A673 (cell line): Measurements from ENCODE around the gene TRAPPC12. TPM values are rescaled to one million over a fixed set of nuclear protein-coding genes. Genes with fewer than 3 reads are reported as not detected.

Source experiments
- BruUV-seq: library from RNA; stranded (reverse); fragments of 400-500 nt; replicated peaks from 2 replicates; lab custom pipeline; 2021; lab: Mats Ljungman, UMichigan
- CTCF ChIA-PET: fragments of 300-600 bp; sonication (Branson Sonifier 250); formaldehyde crosslinking; loops from one replicate; lab custom pipeline; 2022; ENCODE audit warnings: antibody characterized with exemption; lab: Charles Lee
- POLR2A ChIA-PET: fragments of 300-600 bp; sonication (Branson Sonifier 250); formaldehyde crosslinking; loops from one replicate; lab custom pipeline; 2022; ENCODE audit warnings: antibody characterized with exemption; ENCODE audit not compliant: low non-redundant PET; lab: Charles Lee
- DNase-seq: peaks from one replicate; pipeline ENCODE4 v3.0.0-alpha.2; 2015; ENCODE audit warnings: low spot score
- H3K27ac ChIP-seq: fragments of 200-600 bp; sonication (generic); 2 replicates; pipeline ENCODE4 v1.5.1; 2016; ENCODE audit warnings: mixed run types, low read depth, mild to moderate bottlenecking, mixed read lengths, antibody characterized with exemption, low read length; ENCODE audit not compliant: poor library complexity, severe bottlenecking
- H3K27me3 ChIP-seq: fragments of 200-600 bp; sonication (generic); replicated peaks from 2 replicates; pipeline ENCODE4 v1.6.1; 2017; ENCODE audit warnings: mixed run types, low read depth, mild to moderate bottlenecking, mixed read lengths, antibody characterized with exemption, low read length; ENCODE audit not compliant: insufficient read depth, poor library complexity
- H3K36me3 ChIP-seq: fragments of 200-600 bp; sonication (generic); 2 replicates; pipeline ENCODE4 v1.6.1; 2016; ENCODE audit warnings: mixed run types, mild to moderate bottlenecking, mixed read lengths, antibody characterized with exemption, low read length; ENCODE audit not compliant: insufficient read depth, poor library complexity, severe bottlenecking
- H3K4me1 ChIP-seq: fragments of 200-600 bp; sonication (generic); 2 replicates; pipeline ENCODE4 v1.6.1; 2017; ENCODE audit warnings: mixed run types, mild to moderate bottlenecking, mixed read lengths, antibody characterized with exemption, low read length; ENCODE audit not compliant: insufficient read depth, poor library complexity, severe bottlenecking
- H3K4me3 ChIP-seq: fragments of 200-600 bp; sonication (generic); 2 replicates; pipeline ENCODE4 v1.5.1; 2016; ENCODE audit warnings: low read depth, mixed run types, mild to moderate bottlenecking, mixed read lengths, low read length; ENCODE audit not compliant: poor library complexity, severe bottlenecking
- H3K9me3 ChIP-seq: fragments of 200-600 bp; sonication (generic); 2 replicates; pipeline ENCODE4 v1.6.1; 2016; ENCODE audit warnings: mixed run types, low read depth, mild to moderate bottlenecking, mixed read lengths, antibody characterized with exemption, low read length; ENCODE audit not compliant: poor library complexity, severe bottlenecking
- EZH2 ChIP-seq: fragments of 200-600 bp; sonication (generic); IDR thresholded peaks from 2 replicates; pipeline ENCODE4 v1.6.1; 2017; ENCODE audit warnings: borderline replicate concordance, low read depth, mild to moderate bottlenecking, mixed read lengths, antibody characterized with exemption, low read length; ENCODE audit not compliant: poor library complexity, severe bottlenecking
- intact Hi-C: fragments of 100-400 bp; cut with micrococcal nuclease; formaldehyde crosslinking; loops from one replicate; pipeline ENCODE4 v1.10.0; 2022; ENCODE audit not compliant: unreplicated experiment
- total RNA-seq: library from RNA; stranded (reverse); gene quantifications from 2 replicates; pipeline ENCODE4 v1.2.3, GENCODE V29; 2021
- TF ChIP-seq, protein P1 (sequence below): fragments of 300-800, 200-600 bp; sonication (generic); conservative IDR thresholded peaks from 2 replicates; pipeline ENCODE4 v1.5.1; 2017; ENCODE audit warnings: low read depth, mild to moderate bottlenecking, antibody characterized with exemption, low read length, moderate library complexity, mixed read lengths

TRAPPC12 gene
- total RNA-seq, 1 experiment from 2014 or later = 94.4 TPM

DNA sequence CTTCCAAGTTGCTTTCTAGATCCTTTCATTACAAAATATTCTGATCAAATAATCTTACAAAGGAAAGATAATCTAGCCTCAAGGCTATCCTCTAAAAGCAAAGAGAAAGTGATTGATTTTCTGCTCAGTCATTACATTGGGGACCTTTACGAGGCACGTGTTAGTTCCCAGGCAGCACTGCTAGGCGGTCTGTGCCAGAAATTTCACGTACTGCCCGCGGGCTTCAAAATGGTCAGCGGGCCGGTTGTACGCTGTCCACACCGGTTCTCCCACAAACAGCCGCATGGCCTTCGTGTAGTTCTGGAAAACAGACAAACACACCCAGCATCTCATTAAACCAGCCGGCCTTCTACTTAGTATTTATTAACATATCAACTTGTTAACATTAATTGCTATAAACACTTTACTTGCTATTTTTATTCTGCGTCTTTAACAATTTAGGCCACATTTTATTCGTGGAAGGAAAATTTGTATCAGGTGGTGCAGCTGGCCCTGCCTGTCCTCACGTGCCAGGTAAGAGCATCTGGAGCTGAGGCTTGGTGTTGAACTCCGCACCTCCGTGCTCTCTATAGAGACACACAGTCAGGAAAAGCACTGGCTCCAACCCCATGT, 119.4 kb downstream of the TRAPPC12 start:
- Histone ChIP-seq H3K27ac (no peak overlapping the region), H3K9me3 (no peaks in the 10 kb centered on the region), H3K4me3 (no peak overlapping the region), H3K4me1 (no peaks in the 10 kb centered on the region), H3K36me3 (peaks cover 3% of the 10 kb centered on the region), H3K27me3 (no peaks in the 10 kb centered on the region)
- no TSS peak for BruUV-seq
- intact Hi-C loops = no loop called here
- CTCF ChIA-PET = no interaction called here
- POLR2A ChIA-PET = no interaction called here
- no peak for DNase-seq
- TF ChIP-seq, protein P1, sequence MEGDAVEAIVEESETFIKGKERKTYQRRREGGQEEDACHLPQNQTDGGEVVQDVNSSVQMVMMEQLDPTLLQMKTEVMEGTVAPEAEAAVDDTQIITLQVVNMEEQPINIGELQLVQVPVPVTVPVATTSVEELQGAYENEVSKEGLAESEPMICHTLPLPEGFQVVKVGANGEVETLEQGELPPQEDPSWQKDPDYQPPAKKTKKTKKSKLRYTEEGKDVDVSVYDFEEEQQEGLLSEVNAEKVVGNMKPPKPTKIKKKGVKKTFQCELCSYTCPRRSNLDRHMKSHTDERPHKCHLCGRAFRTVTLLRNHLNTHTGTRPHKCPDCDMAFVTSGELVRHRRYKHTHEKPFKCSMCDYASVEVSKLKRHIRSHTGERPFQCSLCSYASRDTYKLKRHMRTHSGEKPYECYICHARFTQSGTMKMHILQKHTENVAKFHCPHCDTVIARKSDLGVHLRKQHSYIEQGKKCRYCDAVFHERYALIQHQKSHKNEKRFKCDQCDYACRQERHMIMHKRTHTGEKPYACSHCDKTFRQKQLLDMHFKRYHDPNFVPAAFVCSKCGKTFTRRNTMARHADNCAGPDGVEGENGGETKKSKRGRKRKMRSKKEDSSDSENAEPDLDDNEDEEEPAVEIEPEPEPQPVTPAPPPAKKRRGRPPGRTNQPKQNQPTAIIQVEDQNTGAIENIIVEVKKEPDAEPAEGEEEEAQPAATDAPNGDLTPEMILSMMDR = no peak
- TF ChIP-seq EZH2 = no peak

DNA sequence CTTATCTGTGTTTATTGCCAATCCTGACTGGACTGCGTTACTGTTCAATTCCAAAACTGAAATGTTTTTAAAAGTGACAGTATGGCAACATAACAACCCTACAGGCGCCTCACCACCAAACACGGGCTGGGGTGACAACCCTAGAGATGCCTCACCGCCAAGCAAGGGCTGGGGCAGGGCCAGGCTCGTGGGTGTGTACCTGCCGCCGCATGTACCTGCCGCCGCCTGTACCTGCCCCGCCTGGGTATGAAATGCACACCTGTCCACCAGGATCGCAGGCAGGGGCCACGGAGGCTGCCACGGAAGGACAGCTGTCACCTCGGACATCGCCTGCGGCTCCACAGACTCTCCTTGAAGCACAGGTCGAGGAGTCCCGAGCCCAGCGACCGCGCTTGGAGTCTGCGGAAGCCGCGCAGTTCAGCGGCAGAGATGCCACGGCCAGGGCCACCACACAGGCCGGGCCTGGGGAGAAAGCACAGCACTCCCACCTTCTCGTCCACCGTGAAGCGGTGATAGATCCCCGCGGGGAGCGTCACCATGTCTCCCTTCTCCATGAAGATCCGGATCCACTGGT, 120.9 kb downstream of the TRAPPC12 start:
- H3K4me1 ChIP-seq = no peaks in the 10 kb centered on the region
- no peak overlapping the region for H3K27ac ChIP-seq
- no peaks in the 10 kb centered on the region for H3K9me3 ChIP-seq
- no peak overlapping the region for H3K4me3 ChIP-seq
- H3K36me3 ChIP-seq = peaks cover 3% of the 10 kb centered on the region
- ChIA-PET CTCF (no interaction called here), POLR2A (no interaction called here)
- BruUV-seq = no TSS peak
- intact Hi-C loops = no loop called here
- no peak for DNase-seq
- no peak for TF ChIP-seq EZH2
- no peaks in the 10 kb centered on the region for H3K27me3 ChIP-seq

DNA sequence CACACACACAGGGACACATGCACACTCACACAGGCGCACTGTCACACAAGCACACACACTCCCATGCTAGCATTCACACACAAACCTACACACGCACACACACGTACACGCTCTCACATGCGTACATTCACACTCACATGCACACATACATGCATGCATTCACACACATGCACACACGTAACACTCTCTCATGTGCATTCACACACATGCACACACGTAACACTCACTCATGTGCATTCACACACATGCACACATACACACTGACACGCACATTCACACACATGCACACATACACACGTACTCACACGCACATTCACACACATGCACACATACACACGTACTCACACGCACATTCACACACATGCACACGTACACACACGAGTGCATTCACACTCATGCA, 123.6 kb downstream of the TRAPPC12 start:
- ChIA-PET CTCF (interaction anchor here (0.7 kb wide), 1 partner anchor 1036 kb away, joined by 12 read pairs; no protein-coding TSS in a partner anchor), POLR2A (no interaction called here)
- Histone ChIP-seq H3K27me3 (no peaks in the 10 kb centered on the region), H3K9me3 (no peaks in the 10 kb centered on the region), H3K4me3 (no peak overlapping the region), H3K4me1 (no peaks in the 10 kb centered on the region), H3K27ac (no peak overlapping the region), H3K36me3 (peaks cover 3% of the 10 kb centered on the region)
- BruUV-seq = no TSS peak
- intact Hi-C loops = no loop called here
- TF ChIP-seq, protein P1 = no peak
- no peak for TF ChIP-seq EZH2
- no peak for DNase-seq
